Measurements from ENCODE around the gene TMEM108. TPM values are rescaled to one million over a fixed set of nuclear protein-coding genes. Genes with fewer than 3 reads are reported as not detected.

Gene TMEM108
- total and polyA plus RNA-seq, 2 of the 4 experiments (the other 2 are of a cell fraction), result 0.18 to 2.2 TPM

DNA sequence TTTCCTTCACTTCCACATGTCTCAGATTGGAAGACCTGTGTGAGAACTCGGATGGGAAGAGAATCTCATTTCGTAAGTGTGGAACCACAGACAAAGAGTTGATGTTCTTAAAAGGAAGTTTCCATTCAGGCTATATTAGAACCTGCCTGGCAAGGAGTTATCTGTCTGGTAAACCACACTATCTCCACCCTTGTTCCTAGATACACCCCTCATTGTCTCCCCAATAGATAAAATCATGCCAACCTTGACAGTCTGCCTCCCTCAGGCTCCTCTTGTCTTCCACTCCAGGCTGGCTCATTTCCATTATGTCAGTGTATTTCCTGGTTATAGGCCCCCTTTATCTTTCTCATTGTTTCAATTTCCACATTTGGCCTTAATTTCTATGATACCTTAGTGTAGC lies 89.2 kb downstream of the TMEM108 start:
- Histone ChIP-seq H3K9me1 (ENCODE audit: insufficient read depth, low read length) (no peaks in the 10 kb centered on the region), H3K18ac (ENCODE audit: low read depth, low read length) (no peak overlapping the region), H2BK120ac (ENCODE audit: low read depth, low read length) (no peak overlapping the region), H3K4me3 (ENCODE audit: insufficient read depth, low read depth, low read length) (no peak overlapping the region), H3K23ac (ENCODE audit: low read depth, low read length) (no peak overlapping the region), H2AK9ac (replicated peaks; ENCODE audit: low read depth, low read length, poor library complexity) (no peak overlapping the region), H4K20me1 (ENCODE audit: insufficient read depth, low read length) (no peaks in the 10 kb centered on the region), H3K4me2 (ENCODE audit: low read depth, low read length) (no peak overlapping the region), H2AK5ac (ENCODE audit: low read depth, low read length) (no peak overlapping the region), H3K9ac (ENCODE audit: low read depth, low read length) (no peak overlapping the region), H2BK20ac (ENCODE audit: low read depth, low read length) (no peak overlapping the region), H4K8ac (ENCODE audit: low read depth in 2 of 2, low read length in 2 of 2) (no peak overlapping the region), H3K27ac (ENCODE audit: insufficient read depth, low read length) (no peak overlapping the region), H2BK15ac (ENCODE audit: low read depth, low read length) (no peak overlapping the region), H3K4me1 (ENCODE audit: control insufficient read depth, insufficient read depth, low read length) (no peaks in the 10 kb centered on the region), H3K36me3 (ENCODE audit: control insufficient read depth, insufficient read depth, low read length) (no peaks in the 10 kb centered on the region), H3K9me3 (ENCODE audit: control insufficient read depth, insufficient read depth, low read length) (no peaks in the 10 kb centered on the region), H2BK5ac (ENCODE audit: low read depth, low read length, poor library complexity, severe bottlenecking) (no peak overlapping the region), H3K14ac (replicated peaks; ENCODE audit: low read depth, low read length) (no peak overlapping the region), H4K91ac (ENCODE audit: insufficient read depth, low read depth, low read length) (no peak overlapping the region), H2AFZ (replicated peaks; ENCODE audit: low read length, poor library complexity) (no peak overlapping the region), H3K27me3 (ENCODE audit: control insufficient read depth, insufficient read depth, low read length) (no peaks in the 10 kb centered on the region), H3K56ac (ENCODE audit: extremely low read depth, insufficient read depth, low read length) (no peak overlapping the region), H4K5ac (ENCODE audit: low read depth, low read length) (no peak overlapping the region), H3K79me1 (ENCODE audit: low read depth in 1 of 2, low read length in 2 of 2) (no peaks in the 10 kb centered on the region), H3K4ac (ENCODE audit: low read depth, low read length) (no peak overlapping the region)
- no CpG with 5 or more reads among the region's 2 CpGs for WGBS, 2 experiments (ENCODE audit: extremely low coverage in 2 of 2, insufficient read length in 1 of 2)
- ChIA-PET CTCF (no interaction called here), POLR2A (ENCODE audit: unreplicated experiment) (no interaction called here)
- TF ChIP-seq NFE2L2 (IDR thresholded peaks at IDR 0.05; ENCODE audit: low read depth, low read length) (no peak), RCOR1 (IDR thresholded peaks at IDR 0.05; ENCODE audit: insufficient replicate concordance, low read length) (no peak), POLR2A (IDR thresholded peaks at IDR 0.05; ENCODE audit: low read depth, low read length) (no peak), MXI1 (IDR thresholded peaks at IDR 0.05; ENCODE audit: borderline replicate concordance, low read depth, low read length) (no peak), CHD1 (IDR thresholded peaks at IDR 0.05; ENCODE audit: low read depth, low read length) (no peak), BHLHE40 (IDR thresholded peaks at IDR 0.05; ENCODE audit: low read depth, low read length) (no peak), MAFK (IDR thresholded peaks at IDR 0.05; ENCODE audit: low read depth, low read length) (no peak), CEBPB (IDR thresholded peaks at IDR 0.05; ENCODE audit: low read depth, low read length) (no peak), USF2 (IDR thresholded peaks at IDR 0.05; ENCODE audit: low read depth, low read length) (no peak), SMC3 (IDR thresholded peaks at IDR 0.05; ENCODE audit: low read depth, low read length) (no peak), RAD21 (IDR thresholded peaks at IDR 0.05; ENCODE audit: low read length) (no peak), ELK1 (IDR thresholded peaks at IDR 0.05; ENCODE audit: borderline replicate concordance, low read depth, low read length) (no peak), FOS (IDR thresholded peaks at IDR 0.05; ENCODE audit: low read depth, low read length) (no peak), MAZ (IDR thresholded peaks at IDR 0.05; ENCODE audit: borderline replicate concordance, low read depth, low read length) (no peak), RFX5 (IDR thresholded peaks at IDR 0.05; ENCODE audit: low read depth, low read length) (no peak)
- TF ChIP-seq, protein P1, sequence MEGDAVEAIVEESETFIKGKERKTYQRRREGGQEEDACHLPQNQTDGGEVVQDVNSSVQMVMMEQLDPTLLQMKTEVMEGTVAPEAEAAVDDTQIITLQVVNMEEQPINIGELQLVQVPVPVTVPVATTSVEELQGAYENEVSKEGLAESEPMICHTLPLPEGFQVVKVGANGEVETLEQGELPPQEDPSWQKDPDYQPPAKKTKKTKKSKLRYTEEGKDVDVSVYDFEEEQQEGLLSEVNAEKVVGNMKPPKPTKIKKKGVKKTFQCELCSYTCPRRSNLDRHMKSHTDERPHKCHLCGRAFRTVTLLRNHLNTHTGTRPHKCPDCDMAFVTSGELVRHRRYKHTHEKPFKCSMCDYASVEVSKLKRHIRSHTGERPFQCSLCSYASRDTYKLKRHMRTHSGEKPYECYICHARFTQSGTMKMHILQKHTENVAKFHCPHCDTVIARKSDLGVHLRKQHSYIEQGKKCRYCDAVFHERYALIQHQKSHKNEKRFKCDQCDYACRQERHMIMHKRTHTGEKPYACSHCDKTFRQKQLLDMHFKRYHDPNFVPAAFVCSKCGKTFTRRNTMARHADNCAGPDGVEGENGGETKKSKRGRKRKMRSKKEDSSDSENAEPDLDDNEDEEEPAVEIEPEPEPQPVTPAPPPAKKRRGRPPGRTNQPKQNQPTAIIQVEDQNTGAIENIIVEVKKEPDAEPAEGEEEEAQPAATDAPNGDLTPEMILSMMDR (conservative IDR thresholded peaks at IDR 0.05; ENCODE audit: low read depth, low read length), result no peak
- in situ Hi-C loops (cut with MboI; ENCODE audit: low sequenced_read_pairs) (no loop called here), intact Hi-C loops (cut with micrococcal nuclease) (no loop called here), dilution Hi-C loops (cut with HindIII; ENCODE audit: low sequenced_read_pairs, unreplicated experiment) (no loop called here)
- ATAC-seq (ENCODE audit: low read depth), result no peak
- no TSS peak for BruUV-seq (replicated peaks)
- no peak for DNase-seq
